ENCODE measurements around the gene ZBTB7B.

ZBTB7B gene

GRCh38 chr1:155002464-155003226, at the start of gene ZBTB7B:
Gene ZBTB7B, plus strand, starts transcription at chr1:155002802. Its CDS starts 11,859 bp downstream, at chr1:155014661.
- no peak for DNase-seq

- no peak for DNase-seq
These were observed 49.0 kb upstream of the ZBTB7B start for GRCh38 chr1:154953611-154954038.

GRCh38 chr1:154954541-154954940, 48.1 kb upstream of the ZBTB7B start:
- DNase-seq, result no peak

GRCh38 chr1:154955039-154955717, 47.4 kb upstream of the ZBTB7B start:
- peak; percentile 98 for DNase-seq

GRCh38 chr1:154955718-154956543, 46.7 kb upstream of the ZBTB7B start, which contains the start of gene PBXIP1:
Gene PBXIP1, minus strand, starts transcription at chr1:154956099. Its CDS starts 2,378 bp downstream, at chr1:154953721.
- peak; percentile 96 for DNase-seq

GRCh38 chr1:154956544-154956941, 46.1 kb upstream of the ZBTB7B start:
- no peak for DNase-seq

GRCh38 chr1:154957091-154957657, 45.4 kb upstream of the ZBTB7B start:
- no peak for DNase-seq

GRCh38 chr1:154958036-154958435, 44.6 kb upstream of the ZBTB7B start:
- DNase-seq, result no peak

GRCh38 chr1:154958681-154959425, 43.7 kb upstream of the ZBTB7B start:
- DNase-seq, result no peak

- no peak for DNase-seq
These were observed 43.2 kb upstream of the ZBTB7B start for GRCh38 chr1:154959426-154959780.

GRCh38 chr1:154960446-154961136, 42.0 kb upstream of the ZBTB7B start:
- no peak for DNase-seq

- DNase-seq, result peak; percentile 87
These were observed 41.1 kb upstream of the ZBTB7B start, which contains the start of gene PYGO2 for GRCh38 chr1:154961207-154962155. Gene PYGO2, minus strand, starts transcription at chr1:154961782. Its CDS starts 206 bp downstream, at chr1:154961576.

- DNase-seq, result peak; percentile 45
These were observed 40.3 kb upstream of the ZBTB7B start for GRCh38 chr1:154962156-154962749.

GRCh38 chr1:154962795-154963330, 39.7 kb upstream of the ZBTB7B start:
- DNase-seq, result no peak

- no peak for DNase-seq
These were observed 39.0 kb upstream of the ZBTB7B start for GRCh38 chr1:154963643-154964042.

- DNase-seq, result no peak
These were observed 38.2 kb upstream of the ZBTB7B start for GRCh38 chr1:154964359-154964758.

GRCh38 chr1:154966111-154966510, 36.5 kb upstream of the ZBTB7B start:
- no peak for DNase-seq

- no peak for DNase-seq
These were observed 35.2 kb upstream of the ZBTB7B start for GRCh38 chr1:154967331-154967950.

GRCh38 chr1:154968731-154969130, 33.9 kb upstream of the ZBTB7B start:
- no peak for DNase-seq

Data from CD4-positive, alpha-beta T cell treated with Interleukin-12 subunit alpha and Interleukin-12 subunit beta, for 1 hour (primary cell).